ENCODE data around the gene PLEKHA1.

PLEKHA1 gene

GRCh38 chr10:122350893-122351292, 23.6 kb upstream of the PLEKHA1 start:
- TF ChIP-seq MAX (IDR thresholded peaks at IDR 0.05; ENCODE audit: low read depth, low read length) (no peak), CTCF (IDR thresholded peaks at IDR 0.05; ENCODE audit: low read depth, low read length) (no peak), POLR2A (IDR thresholded peaks at IDR 0.05; ENCODE audit: extremely low read depth, insufficient read length) (no peak), MYC (IDR thresholded peaks at IDR 0.05; ENCODE audit: low read depth, low read length) (no peak)
- H3K4me3 ChIP-seq (ENCODE audit: low read depth, low read length) = no peak overlapping the region
- no peak for DNase-seq (ENCODE audit: low read depth)

GRCh38 chr10:122352817-122353525, 21.5 kb upstream of the PLEKHA1 start:
- no peak for DNase-seq (ENCODE audit: low read depth)
- H3K4me3 ChIP-seq (ENCODE audit: low read depth, low read length) = no peak overlapping the region
- TF ChIP-seq MAX (IDR thresholded peaks at IDR 0.05; ENCODE audit: low read depth, low read length) = no peak
- TF ChIP-seq POLR2A (IDR thresholded peaks at IDR 0.05; ENCODE audit: extremely low read depth, insufficient read length) = no peak
- TF ChIP-seq MYC (IDR thresholded peaks at IDR 0.05; ENCODE audit: low read depth, low read length) = no peak
- no peak for TF ChIP-seq CTCF (IDR thresholded peaks at IDR 0.05; ENCODE audit: low read depth, low read length)

DNA sequence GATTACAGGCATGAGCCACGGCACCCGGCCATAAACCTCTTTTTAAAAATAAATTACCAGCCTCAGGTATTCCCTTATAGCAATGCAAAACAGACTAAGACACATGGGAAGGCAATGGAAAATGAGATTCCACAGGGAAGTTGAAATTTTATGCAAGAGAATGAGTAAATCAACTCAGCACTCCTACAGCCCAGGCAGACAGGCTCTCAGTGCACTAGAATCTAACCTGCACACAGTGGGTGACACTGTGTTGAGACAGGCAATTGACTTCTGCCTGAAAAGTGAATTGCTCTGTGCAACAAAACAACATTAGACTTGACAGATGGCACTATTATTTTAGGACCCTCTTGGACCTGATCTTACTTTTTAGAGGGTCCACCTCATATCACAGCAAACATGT, 20.1 kb upstream of the PLEKHA1 start:
- no peak for TF ChIP-seq CTCF (IDR thresholded peaks at IDR 0.05; ENCODE audit: low read depth, low read length)
- no peak overlapping the region for H3K4me3 ChIP-seq (ENCODE audit: low read depth, low read length)
- DNase-seq (ENCODE audit: low read depth) = no peak

GRCh38 chr10:122357685-122358084, 16.8 kb upstream of the PLEKHA1 start:
- no peak for DNase-seq (ENCODE audit: low read depth)
- H3K4me3 ChIP-seq (ENCODE audit: low read depth, low read length) = no peak overlapping the region
- TF ChIP-seq CTCF (IDR thresholded peaks at IDR 0.05; ENCODE audit: low read depth, low read length) (no peak), MAX (IDR thresholded peaks at IDR 0.05; ENCODE audit: low read depth, low read length) (no peak), POLR2A (IDR thresholded peaks at IDR 0.05; ENCODE audit: extremely low read depth, insufficient read length) (no peak), MYC (IDR thresholded peaks at IDR 0.05; ENCODE audit: low read depth, low read length) (no peak)

DNA sequence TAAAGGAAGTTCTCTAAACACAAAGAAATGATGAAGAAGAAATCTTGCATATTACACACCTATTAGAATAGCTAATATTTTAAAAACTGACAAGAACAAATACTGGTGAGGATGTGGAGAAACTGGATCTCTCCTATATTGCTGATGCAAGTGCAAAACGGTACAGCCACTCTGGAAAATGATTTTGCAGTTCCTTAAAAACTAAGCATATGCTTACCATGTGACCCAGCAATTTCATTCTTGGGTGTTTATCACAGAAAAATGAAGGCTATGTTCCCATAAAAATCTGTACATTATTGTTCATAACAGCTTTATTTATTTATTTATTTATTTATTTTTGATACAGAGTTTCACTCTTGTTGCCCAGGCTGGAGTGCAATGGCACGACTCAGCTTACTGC, 14.9 kb upstream of the PLEKHA1 start:
- no peak for TF ChIP-seq POLR2A (IDR thresholded peaks at IDR 0.05; ENCODE audit: extremely low read depth, insufficient read length)
- no peak for TF ChIP-seq MAX (IDR thresholded peaks at IDR 0.05; ENCODE audit: low read depth, low read length)
- H3K4me3 ChIP-seq (ENCODE audit: low read depth, low read length) = no peak overlapping the region
- no peak for DNase-seq (ENCODE audit: low read depth)

DNA sequence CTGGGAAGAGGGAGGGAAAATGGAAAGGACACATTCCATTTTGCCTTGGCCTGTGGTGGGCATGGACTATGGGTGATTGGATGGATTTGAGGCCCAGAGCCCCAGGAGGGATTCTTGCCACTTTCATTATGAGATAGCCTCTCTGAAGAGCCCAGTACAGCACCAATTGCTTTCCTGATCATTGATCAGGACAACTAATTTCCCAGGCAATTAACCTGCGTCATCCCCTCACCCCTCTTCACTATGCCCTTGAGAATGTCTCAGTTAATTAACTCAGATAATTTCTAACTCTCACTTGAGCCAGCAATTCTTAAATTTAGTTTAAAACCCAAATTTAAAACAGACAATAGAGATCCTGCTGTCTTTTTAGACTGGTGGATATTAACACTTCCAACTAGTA, 13.5 kb upstream of the PLEKHA1 start:
- no peak for DNase-seq (ENCODE audit: low read depth)
- H3K4me3 ChIP-seq (ENCODE audit: low read depth, low read length) = no peak overlapping the region
- TF ChIP-seq MYC (IDR thresholded peaks at IDR 0.05; ENCODE audit: low read depth, low read length) (no peak), CTCF (IDR thresholded peaks at IDR 0.05; ENCODE audit: low read depth, low read length) (no peak), MAX (IDR thresholded peaks at IDR 0.05; ENCODE audit: low read depth, low read length) (no peak), POLR2A (IDR thresholded peaks at IDR 0.05; ENCODE audit: extremely low read depth, insufficient read length) (no peak)

All from NB4 (cell line).